Activated naive CD4-positive, alpha-beta T cell treated with anti-CD3 and anti-CD28 coated beads, Interleukin-2, amount 50 U/mL, for 72 hours (primary cell): ENCODE measurements around the gene ERC2. TPM values are rescaled to one million over a fixed set of nuclear protein-coding genes. Genes with fewer than 3 reads are reported as not detected.

Experiments used
- ATAC-seq, 2 donors: fragments of 150-1000 bp; cut with Tn5 transposase; 2 replicates each; pipeline ENCODE4 v1.10.0; 2021; ENCODE audit warnings: mild to moderate bottlenecking in 2 of 2, moderate library complexity in 2 of 2
- DNase-seq, 2 donors: peaks; one replicate each; pipeline ENCODE4 v3.0.0; 2021 to 2022; ENCODE audit warnings: low spot score in 2 of 2
- H3K27ac Mint-ChIP-seq, 2 donors: one replicate each; pipeline ENCODE4 v1.8.0; 2022; ENCODE audit warnings: mild to moderate bottlenecking in 2 of 2, mixed read lengths in 2 of 2
- H3K36me3 Mint-ChIP-seq, 2 donors: one replicate each; pipeline ENCODE4 v1.8.0; 2022; ENCODE audit warnings: mixed read lengths in 2 of 2
- H3K9me3 Mint-ChIP-seq, 2 donors: one replicate each; pipeline ENCODE4 v1.8.0; 2022; ENCODE audit warnings: mixed read lengths in 2 of 2
- total RNA-seq, 2 donors: library from RNA; stranded (reverse); gene quantifications; one replicate each; pipeline ENCODE4 v1.2.3, GENCODE V29; 2022

ERC2 gene
- total RNA-seq, 2 donors from 2014 or later: 0.58 TPM; not detected in 1

DNA sequence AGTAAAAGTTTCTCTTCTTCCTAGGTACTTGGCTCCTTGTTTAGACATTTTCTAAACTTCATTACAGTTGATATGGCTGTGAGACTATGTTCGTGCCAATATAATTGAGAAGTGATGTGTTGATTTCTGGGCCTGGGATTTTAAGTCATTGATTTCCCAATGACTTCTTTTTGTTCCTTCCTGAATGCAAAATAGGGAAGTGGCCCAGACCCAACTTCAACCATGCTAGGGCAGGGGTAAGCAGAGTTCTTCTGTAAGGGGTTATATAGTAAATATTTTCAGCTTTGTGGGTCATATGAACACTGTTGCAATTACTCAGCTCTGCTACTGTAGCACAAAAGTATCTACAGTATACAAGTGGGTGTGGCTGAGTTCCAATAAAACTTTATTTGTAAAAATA lies 661.1 kb downstream of the ERC2 start:
- H3K27ac Mint-ChIP-seq: no peak overlapping the region
- peaks cover 4 to 13% of the 10 kb centered on the region in 2 donors for H3K9me3 Mint-ChIP-seq
- ATAC-seq: no peak
- H3K36me3 Mint-ChIP-seq: no peaks in the 10 kb centered on the region
- no peak for DNase-seq

DNA sequence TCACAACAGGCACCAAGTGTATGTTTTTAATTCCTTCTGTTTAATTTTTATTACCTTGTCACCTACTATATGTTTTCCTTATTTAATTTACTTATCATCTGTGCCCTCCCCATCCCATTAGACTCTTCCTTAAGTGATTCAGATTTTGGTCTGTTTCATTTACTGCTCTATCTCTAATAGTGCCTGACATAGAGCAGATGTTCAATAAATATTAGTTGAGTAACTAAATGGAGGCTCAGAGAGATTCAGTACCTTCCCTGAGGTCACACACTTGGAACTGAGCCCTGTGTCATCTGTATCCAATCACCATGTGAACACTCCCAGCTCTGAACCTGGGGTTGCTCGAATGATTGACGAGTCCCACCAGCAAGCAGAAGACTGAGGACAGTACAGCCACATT lies 663.1 kb downstream of the ERC2 start:
- H3K9me3 Mint-ChIP-seq: peaks cover 4 to 13% of the 10 kb centered on the region in 2 donors
- no peaks in the 10 kb centered on the region for H3K36me3 Mint-ChIP-seq
- ATAC-seq: no peak

DNA sequence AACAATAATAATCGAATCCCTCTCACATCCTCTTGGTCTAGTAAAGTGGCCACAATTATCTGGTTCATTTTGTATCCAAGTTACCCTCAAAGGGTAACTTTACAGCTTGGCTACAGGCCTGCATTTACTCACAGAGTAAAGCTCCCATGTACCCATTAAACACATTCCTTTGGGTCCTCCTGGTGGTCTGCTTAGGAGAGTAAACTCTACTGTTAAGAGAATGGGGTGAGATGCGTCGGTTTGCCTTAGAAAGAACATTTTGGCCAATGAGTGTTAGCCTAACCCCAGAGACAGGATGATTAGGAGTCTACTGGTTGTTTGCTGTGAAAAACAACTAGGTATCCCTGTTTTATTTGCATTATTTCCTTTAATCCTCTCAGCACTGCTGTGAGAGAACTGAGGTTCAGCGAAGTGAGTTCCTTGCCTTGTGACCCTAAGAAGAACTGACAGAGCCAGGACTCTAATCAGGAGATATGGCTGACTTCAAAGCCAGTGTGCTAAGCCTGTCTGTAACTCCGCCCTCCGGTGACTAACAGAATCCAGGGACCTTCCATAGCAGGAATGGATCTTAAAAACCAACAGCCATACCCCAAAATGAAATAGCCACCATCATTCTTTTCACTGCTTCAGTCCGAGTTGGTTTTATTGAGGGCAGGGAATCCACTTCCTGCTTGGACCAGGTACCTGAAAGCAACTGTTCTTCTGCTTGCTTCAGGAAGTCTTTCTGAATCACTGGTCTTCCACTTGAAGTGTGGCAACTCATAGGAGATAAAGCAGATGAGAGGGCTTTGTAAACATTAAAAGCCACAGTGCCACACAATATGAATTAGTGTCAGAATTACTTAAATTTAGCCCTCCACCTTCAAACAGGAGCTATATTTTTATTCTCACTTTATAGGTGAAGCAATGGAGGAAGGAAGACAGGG lies 663.8 kb downstream of the ERC2 start:
- ATAC-seq (no peak), DNase-seq (no peak)
- peaks cover 8 to 13% of the 10 kb centered on the region in 2 donors for H3K9me3 Mint-ChIP-seq
- no peak overlapping the region for H3K27ac Mint-ChIP-seq
- H3K36me3 Mint-ChIP-seq: no peaks in the 10 kb centered on the region

More for the DNA sequence above, 663.1 kb downstream of the ERC2 start:
- no peak for DNase-seq
- no peak overlapping the region for H3K27ac Mint-ChIP-seq

DNA sequence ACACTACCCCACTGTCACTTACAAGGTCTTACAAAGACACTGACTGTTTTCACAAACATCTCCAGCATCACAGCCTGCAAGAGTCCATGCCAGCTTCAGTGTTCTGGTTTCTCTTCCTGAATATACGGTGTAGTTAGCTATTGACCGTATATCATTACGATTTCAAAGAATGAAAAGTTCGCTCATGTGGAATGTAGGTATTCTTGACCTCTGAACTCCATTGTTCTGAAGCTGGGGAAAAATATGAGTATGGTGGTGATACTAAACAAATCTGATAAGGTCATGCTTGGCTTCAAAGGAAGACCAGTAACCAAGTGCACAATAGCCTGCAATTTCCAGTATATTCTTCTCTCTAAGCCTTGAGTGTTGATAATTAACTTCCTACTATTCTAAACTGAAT lies 665.5 kb downstream of the ERC2 start:
- Mint-ChIP-seq H3K9me3 (peaks cover 10 to 15% of the 10 kb centered on the region in 2 donors), H3K27ac (no peak overlapping the region), H3K36me3 (no peaks in the 10 kb centered on the region)
- ATAC-seq (no peak), DNase-seq (no peak)

DNA sequence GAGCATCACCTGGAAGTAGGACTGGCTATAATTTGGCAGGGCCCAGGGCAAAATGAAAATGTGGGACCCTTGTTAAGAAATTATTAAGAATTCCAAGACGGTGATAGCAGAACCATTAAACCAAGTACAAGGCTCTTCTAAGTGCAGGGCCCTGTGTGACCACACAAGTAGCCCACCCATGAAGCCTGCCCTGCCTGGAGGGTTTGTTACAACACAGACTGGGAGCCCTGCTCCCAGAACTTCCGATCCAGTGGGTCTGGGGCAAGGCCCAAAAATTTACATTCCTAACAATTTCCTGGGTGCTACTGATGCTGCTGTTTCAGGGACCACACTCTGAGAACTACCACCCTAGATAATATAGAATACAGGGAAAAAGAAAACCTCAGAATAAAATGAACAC lies 666.6 kb downstream of the ERC2 start:
- Mint-ChIP-seq H3K9me3 (peaks cover 11 to 17% of the 10 kb centered on the region in 2 donors), H3K27ac (no peak overlapping the region)

DNA sequence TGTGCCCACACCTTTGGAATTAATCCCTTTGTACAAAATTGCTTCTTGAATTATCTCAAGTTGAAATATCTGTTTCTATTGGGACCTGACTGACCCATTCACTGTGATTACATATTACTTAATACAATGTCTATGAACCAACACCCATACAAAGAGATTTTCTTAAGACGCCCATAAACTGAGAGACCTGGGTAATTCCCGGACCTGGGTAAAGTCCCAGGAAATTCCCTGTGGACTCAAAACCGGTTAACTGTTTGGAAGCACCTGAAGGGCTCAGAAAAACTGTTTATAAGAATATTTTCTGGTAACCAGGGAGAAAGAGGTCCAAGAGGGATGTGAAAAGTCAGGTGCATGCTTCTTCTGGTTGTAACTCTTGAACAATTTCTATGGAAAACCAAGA lies 667.2 kb downstream of the ERC2 start:
- DNase-seq: no peak
- H3K36me3 Mint-ChIP-seq: no peaks in the 10 kb centered on the region
- H3K27ac Mint-ChIP-seq: no peak overlapping the region
- ATAC-seq: no peak
- H3K9me3 Mint-ChIP-seq: peaks cover 11 to 14% of the 10 kb centered on the region in 2 donors

More for the DNA sequence above, 666.6 kb downstream of the ERC2 start:
- H3K36me3 Mint-ChIP-seq: no peaks in the 10 kb centered on the region
- DNase-seq (no peak), ATAC-seq (no peak)

DNA sequence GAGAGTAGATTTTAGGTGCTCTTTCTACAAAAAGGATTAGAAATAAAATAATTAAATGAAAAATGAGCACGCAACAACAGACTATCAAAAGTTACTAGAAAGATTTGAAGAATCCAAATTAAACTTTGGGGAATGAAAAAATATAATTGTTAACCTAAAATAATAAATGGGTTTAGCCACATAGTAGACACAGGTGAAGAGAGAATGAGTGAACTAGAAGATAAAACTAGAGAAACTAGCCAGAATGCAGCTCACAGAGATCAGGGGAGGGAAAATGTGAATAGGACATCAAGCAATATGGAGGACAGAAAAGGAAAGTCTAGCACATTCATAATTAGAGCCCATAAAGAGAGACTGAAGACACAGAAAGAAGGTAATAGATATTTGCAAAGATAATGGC lies 670.5 kb downstream of the ERC2 start:
- no peak overlapping the region for H3K27ac Mint-ChIP-seq
- ATAC-seq (no peak), DNase-seq (no peak)
- peaks cover 4 to 11% of the 10 kb centered on the region in 2 donors for H3K9me3 Mint-ChIP-seq
- no peaks in the 10 kb centered on the region for H3K36me3 Mint-ChIP-seq

DNA sequence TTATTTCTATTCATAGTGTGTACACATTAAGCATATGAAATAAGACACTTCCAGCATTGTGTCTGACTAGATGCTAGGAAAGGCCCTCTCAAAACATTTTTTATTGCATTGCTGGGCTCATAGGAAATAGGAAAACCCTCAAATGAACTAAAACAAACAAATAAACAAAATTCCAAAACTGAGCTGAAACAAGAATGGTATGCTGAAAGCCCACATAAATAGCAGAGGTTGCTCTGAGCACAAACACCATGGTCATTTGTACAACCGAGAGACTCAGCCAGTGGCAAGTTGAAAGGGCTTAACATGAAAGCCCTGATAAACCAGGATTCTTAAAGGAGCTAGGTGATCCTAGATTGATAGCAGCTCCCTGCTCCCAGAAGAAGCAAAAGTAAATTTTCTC lies 671.2 kb downstream of the ERC2 start:
- H3K36me3 Mint-ChIP-seq: no peaks in the 10 kb centered on the region

DNA sequence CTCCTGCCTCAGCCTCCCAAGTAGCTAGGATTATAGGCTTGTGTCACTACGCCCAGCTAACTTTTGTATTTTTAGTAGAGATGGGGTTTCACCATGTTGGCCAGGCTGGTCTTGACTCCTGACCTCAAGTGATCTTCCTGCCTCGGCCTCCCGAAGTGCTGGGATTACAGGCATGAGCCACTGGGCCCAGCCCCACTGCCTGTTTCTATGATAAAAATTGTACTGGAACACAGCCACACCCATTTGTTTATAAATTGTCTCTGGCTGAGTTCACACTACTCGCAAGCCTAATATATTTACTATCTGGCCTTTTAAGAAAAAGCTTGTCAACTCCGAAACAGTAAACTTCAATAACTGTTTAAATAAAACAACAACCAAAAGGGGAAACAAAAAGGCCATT lies 671.7 kb downstream of the ERC2 start:
- DNase-seq: no peak
- H3K9me3 Mint-ChIP-seq: peaks cover 4 to 11% of the 10 kb centered on the region in 2 donors
- no peaks in the 10 kb centered on the region for H3K36me3 Mint-ChIP-seq
- no peak for ATAC-seq
- H3K27ac Mint-ChIP-seq: no peak overlapping the region

More for the DNA sequence above, 671.2 kb downstream of the ERC2 start:
- no peak overlapping the region for H3K27ac Mint-ChIP-seq
- no peak for ATAC-seq
- peaks cover 4 to 11% of the 10 kb centered on the region in 2 donors for H3K9me3 Mint-ChIP-seq
- DNase-seq: no peak

DNA sequence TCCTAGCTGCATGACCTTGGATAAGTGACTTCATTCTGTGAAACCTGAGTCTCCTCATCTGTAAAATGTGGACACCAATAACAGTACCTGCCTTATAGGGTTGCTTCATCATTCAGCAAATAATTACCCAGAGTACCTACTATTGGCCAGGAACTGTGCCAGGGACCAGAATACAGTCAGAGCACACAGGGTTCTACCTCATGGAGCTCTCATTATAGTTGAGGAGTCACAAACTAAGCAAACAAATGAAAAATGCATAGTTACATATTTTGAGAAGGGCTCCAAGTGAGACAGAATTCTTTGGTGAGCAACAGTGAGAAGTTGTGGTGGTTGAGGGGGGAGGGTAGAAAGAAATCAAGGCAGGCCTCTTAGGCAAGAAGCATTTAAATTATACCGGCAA lies 672.5 kb downstream of the ERC2 start:
- peaks cover 4 to 11% of the 10 kb centered on the region in 2 donors for H3K9me3 Mint-ChIP-seq
- DNase-seq: no peak
- H3K27ac Mint-ChIP-seq: no peak overlapping the region
- H3K36me3 Mint-ChIP-seq: no peaks in the 10 kb centered on the region
- ATAC-seq: no peak

DNA sequence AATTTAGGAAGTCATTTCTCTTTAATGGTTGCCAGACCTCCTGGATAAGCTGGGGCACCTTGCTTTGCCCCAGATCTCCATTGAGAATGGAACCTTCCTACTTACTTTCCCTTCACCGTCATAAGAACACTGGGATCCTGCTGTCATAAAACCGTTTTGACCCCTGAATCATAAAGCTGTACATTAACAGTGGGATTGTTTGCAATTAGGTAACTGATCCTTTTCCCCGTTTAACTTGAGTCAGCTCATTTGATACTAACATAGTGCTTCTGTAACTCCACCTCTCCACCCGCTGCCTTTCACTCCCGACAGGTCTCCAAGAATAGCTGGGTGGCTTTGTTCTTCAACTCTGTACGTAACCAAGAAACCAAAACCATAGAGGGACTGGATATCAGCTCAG lies 673.0 kb downstream of the ERC2 start:
- no peak overlapping the region for H3K27ac Mint-ChIP-seq
- DNase-seq: no peak
- ATAC-seq: no peak
- H3K36me3 Mint-ChIP-seq: no peaks in the 10 kb centered on the region
- H3K9me3 Mint-ChIP-seq: peaks cover 4 to 12% of the 10 kb centered on the region in 2 donors

DNA sequence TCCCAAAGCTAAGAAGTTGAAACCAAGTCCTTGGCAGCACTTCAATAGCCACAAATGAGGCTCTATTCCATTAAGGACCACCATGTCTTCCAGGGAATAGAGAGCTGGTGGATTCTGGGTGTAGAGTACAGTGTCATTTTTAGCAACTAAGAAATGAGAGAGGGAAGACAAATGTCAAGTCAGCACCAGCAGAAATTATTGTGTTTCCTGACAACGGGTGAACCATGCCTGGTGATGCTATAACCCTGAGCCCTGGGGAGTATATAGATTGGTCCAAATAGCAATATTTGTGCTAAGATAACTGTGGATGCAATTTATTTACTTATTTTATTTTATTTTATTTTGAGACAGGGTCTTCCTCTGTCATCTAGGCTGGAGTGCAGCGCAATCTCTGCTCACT lies 675.5 kb downstream of the ERC2 start:
- peaks cover under 1 to 9% of the 10 kb centered on the region in 2 donors for H3K9me3 Mint-ChIP-seq
- no peak for ATAC-seq
- no peak overlapping the region for H3K27ac Mint-ChIP-seq
- H3K36me3 Mint-ChIP-seq: no peaks in the 10 kb centered on the region
- no peak for DNase-seq

DNA sequence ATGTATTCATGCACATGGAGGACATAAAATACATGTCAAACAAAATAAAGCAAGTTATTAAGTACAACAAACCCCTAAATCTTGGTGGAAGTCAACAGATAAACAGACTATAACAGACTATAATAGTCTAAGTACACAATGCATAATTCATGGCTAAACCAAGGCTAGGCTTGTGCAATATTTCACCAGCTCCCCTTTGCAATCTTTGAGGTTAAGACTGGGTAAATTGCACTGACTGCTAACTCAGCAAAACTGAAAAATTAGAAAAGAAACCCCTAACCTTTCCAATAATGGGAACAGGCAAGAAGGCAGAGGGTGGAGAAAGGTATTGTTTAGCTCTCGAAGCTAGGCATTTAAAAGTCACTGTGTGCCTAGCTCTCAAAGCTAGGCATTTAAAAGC lies 676.3 kb downstream of the ERC2 start:
- Mint-ChIP-seq H3K9me3 (peaks cover 0 to 8% of the 10 kb centered on the region in 2 donors), H3K27ac (no peak overlapping the region), H3K36me3 (no peaks in the 10 kb centered on the region)
- ATAC-seq (no peak), DNase-seq (no peak)

DNA sequence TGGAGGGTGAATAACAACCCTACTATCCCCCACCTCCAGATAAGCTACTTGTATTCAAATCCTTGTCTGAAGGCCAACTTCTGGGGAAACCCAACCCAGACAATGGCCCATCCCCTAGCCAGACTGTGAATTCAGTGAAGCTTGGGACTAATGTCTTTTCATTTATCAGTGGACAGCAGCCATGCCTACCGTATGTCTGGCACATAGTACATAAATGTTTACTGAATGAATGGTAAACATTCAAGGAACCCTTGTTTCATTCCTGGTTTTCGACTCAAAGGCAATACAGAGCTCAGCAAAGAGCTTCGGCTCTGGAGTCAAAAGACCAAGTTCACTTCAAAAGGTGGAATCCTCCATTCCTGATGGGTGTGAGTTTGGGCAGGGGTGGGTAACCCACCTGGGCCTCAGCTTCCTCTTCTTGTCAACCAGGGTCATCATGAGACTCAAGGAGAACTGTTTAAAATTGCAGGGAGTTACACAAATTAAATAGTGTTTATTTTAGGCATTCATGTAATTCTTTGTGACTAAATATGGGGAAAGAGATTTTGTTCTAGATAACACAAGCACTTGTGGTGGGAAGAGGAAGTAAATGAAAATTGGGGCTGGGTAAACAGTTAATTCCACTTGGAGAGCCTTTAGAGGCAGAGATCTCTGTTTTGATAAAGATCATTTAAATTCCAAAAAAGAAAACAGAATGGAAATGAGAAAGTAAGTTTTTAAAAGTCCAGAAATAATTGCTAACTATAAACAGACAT lies 677.5 kb downstream of the ERC2 start:
- no peak for ATAC-seq
- Mint-ChIP-seq H3K9me3 (peaks cover 0 to 6% of the 10 kb centered on the region in 2 donors), H3K36me3 (no peaks in the 10 kb centered on the region), H3K27ac (no peak overlapping the region)
- DNase-seq: no peak

DNA sequence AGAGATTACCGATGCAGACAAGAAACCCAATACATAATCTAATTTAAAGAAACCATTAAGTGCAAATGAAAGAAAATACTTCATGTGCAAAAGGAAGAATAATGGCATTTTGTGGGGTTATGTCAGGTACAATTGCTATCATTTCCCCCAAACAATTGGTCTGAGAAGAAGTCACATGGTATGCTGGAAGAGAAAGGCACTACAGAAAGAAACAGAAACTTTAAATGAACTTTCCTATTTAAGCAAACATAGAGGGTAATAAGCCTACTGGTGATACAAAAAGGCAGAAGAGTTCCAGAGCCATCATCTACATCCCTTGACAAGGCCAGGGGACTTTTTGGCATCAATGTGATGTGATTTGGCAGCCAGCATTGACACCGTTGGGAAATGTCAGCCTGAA lies 678.8 kb downstream of the ERC2 start:
- DNase-seq: no peak
- Mint-ChIP-seq H3K36me3 (no peaks in the 10 kb centered on the region), H3K27ac (no peak overlapping the region), H3K9me3 (peaks cover 0 to 4% of the 10 kb centered on the region in 2 donors)
- no peak for ATAC-seq

DNA sequence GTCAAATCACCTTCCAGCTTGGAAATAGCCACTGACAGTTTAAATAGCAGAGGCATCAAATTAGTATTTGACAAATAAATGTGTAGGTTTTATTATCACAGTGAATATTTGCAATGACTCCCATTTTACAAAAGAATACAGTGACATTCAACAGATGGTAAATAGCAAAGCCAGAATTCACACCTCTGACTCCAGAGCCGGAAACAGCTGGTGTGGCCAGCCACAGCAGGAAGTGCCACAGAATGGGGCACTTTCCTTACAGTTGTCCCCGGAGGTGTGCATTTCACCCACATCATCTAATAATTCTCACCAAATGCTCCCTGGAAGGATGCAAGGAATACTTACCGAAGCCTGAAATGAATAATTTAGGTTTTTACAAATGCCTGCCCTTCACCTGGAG lies 685.5 kb downstream of the ERC2 start:
- DNase-seq (no peak), ATAC-seq (no peak)
- no peaks in the 10 kb centered on the region for H3K36me3 Mint-ChIP-seq
- H3K9me3 Mint-ChIP-seq: peaks cover 0 to 5% of the 10 kb centered on the region in 2 donors
- H3K27ac Mint-ChIP-seq: no peak overlapping the region

DNA sequence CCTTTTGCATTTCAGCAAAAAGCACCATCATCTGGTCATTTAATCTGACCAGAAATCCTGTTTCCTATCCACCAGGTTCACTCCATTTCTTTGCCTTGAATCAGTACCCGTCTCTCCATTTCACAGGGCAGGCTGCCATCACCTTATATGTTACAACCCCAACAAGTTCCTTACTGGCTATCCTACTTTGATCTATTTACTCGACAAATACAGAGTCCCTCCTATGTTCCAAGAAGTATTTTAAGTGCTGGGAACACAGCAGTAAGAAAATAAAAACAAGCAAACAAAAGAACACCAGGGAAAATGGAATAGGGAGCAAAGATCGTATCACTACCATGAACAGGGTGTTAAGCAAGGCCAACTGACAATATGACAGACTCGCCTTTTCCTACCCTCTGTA lies 685.9 kb downstream of the ERC2 start:
- no peaks in the 10 kb centered on the region for H3K36me3 Mint-ChIP-seq
- no peak overlapping the region for H3K27ac Mint-ChIP-seq
- no peak for DNase-seq
- peaks cover 0 to 5% of the 10 kb centered on the region in 2 donors for H3K9me3 Mint-ChIP-seq
- ATAC-seq: no peak
